NCI-H1048 (cell line): ENCODE measurements around the gene SLC7A1.
"Not testable (repeated sequence)": the region's sequence is repeated elsewhere in the genome, so short reads cannot be mapped to it uniquely, and the experiment has no call there.

ENCODE experiments used
- DNase-seq: peaks from one replicate; lab custom pipeline; 2025; lab: John Stamatoyannopoulos, UW

The SLC7A1 gene

GRCh38 chr13:29595380-29596063, at the start of gene SLC7A1:
TSS of gene SLC7A1 (minus strand) at chr13:29595688. CDS start at chr13:29536188, 59,500 bp downstream.
- peak; percentile 79 for DNase-seq

- no peak for DNase-seq
Observed at GRCh38 chr13:29640665-29641064, 45.2 kb upstream of the SLC7A1 start.

GRCh38 chr13:29636831-29637230, 41.3 kb upstream of the SLC7A1 start:
- not testable (repeated sequence) for DNase-seq

GRCh38 chr13:29624997-29625396, 29.5 kb upstream of the SLC7A1 start:
- DNase-seq: no peak

- no peak for DNase-seq
Observed at GRCh38 chr13:29621841-29622240, 26.4 kb upstream of the SLC7A1 start.

- DNase-seq: no peak
Observed at GRCh38 chr13:29621051-29621800, 25.7 kb upstream of the SLC7A1 start.

DNA sequence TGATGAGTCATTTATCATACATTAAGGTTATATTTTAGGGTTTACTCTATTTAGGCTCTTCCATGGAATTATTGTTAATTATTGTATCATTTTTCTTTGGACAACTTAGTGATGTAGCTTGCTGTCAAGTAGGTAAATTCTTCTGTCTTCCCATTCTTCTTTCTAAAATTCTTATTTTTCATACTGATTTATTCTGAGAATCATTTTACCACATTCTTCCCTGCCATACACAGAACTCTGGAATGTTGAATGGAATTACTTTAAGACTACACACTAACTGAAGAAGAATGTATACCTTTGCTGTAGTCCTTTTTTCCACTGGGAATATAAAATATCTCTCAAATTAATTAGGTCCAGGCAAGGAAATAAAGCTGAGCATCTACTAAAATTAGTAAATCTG, 24.5 kb upstream of the SLC7A1 start:
- no peak for DNase-seq

- DNase-seq: no peak
Observed at GRCh38 chr13:29613101-29613500, 17.6 kb upstream of the SLC7A1 start.

- no peak for DNase-seq
Observed at GRCh38 chr13:29607465-29607864, 12.0 kb upstream of the SLC7A1 start.

- no peak for DNase-seq
Observed at GRCh38 chr13:29605860-29606526, 10.5 kb upstream of the SLC7A1 start.

DNA sequence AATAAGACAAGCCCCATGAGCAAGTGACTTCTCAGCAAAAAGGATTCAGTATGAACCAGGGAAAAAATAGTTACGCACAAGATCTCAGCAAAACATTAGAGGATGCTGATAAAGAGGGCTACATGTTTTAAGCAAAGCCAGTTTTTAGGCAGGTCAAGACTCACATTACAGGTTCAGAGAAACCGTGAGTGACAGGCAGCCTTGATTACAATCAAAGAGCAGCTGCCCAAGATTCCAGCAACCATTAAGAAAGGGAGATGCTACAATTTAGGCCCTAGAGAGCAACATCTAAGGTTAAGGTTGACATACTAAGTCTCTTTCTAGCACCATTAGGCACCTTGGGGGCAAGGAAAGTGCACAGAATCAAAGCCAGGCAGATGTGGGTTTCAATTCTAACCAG, 2.8 kb upstream of the SLC7A1 start:
- no peak for DNase-seq

GRCh38 chr13:29597706-29598105, 2.2 kb upstream of the SLC7A1 start:
- no peak for DNase-seq

GRCh38 chr13:29597246-29597645, 1.8 kb upstream of the SLC7A1 start:
- DNase-seq: no peak

- DNase-seq: no peak
Observed at GRCh38 chr13:29596064-29596418, 553 bp upstream of the SLC7A1 start.

- DNase-seq: no peak
Observed at GRCh38 chr13:29594710-29595379, 643 bp downstream of the SLC7A1 start.

DNA sequence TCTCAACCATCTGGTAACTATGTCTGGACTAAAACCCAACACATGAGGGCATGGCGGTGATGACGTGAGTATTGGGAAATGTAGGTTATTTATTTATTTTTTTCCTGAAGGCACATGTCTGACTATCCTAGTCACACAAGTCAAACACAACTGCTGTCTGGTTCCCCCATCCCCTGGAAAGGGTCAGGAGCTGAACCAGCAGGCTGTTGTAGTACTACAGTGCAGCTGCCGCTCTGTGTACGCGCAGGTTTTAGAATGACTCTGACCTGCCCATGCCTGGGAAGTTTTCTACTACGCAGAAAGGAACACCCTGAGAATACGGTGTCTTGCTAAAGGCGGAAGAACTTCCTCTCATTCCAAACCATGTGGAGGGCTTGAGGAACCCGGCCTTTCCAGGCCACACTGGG, 1.2 kb downstream of the SLC7A1 start:
- DNase-seq: no peak

- no peak for DNase-seq
Observed at GRCh38 chr13:29593605-29594297, 1.7 kb downstream of the SLC7A1 start.

DNA sequence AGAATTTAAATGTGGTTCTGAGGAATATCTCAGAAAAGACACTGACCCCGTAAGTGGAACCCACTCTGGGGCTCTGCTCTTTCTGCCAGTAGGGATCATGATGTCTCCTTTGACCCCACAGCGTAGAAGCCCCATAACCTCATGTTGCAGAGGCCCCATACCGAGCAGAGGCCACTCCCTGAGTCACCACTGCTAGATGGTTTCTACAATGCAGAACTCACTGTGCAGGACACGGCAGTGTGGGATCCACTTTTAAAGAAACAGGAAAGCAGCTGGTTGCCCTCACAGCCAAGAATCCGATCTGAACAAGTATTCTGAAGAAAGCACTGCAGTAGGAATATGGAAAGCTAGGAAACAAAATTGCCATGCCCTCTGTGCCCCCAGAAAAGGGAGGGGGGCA, 4.2 kb downstream of the SLC7A1 start:
- DNase-seq: no peak

- DNase-seq: no peak
Observed at GRCh38 chr13:29589967-29590366, 5.5 kb downstream of the SLC7A1 start.

DNA sequence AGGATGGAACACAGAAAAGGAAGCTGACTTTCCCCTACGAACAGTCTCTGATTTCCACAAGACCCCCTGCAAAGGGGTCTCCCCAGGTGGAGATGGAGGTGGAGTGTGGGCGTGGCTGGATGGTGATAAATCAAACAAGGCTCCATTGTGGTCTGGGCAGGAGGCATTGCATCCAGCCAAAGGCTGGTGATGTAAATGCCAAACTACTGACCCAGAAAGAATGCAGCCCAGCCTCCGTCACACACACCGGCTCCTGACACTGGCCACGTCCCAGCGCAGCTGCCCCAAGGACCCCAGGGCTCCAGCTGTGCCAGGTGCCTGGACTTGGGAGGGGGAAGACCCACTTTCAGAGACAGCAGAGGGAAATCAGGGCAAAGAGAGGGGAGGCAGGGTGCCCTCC, 6.3 kb downstream of the SLC7A1 start:
- no peak for DNase-seq

- no peak for DNase-seq
Observed at GRCh38 chr13:29587645-29588044, 7.8 kb downstream of the SLC7A1 start.
